HAP-1 (cell line): ENCODE results near the gene EIF3F.

Source experiments
- DNase-seq, 2 experiments: peaks; one replicate each; pipeline ENCODE4 v3.0.0-alpha.2; 2016 to 2020; ENCODE audit warnings: low spot score in 2 of 2
- H3K27me3 ChIP-seq: fragments of 250-450 bp; sonication (Bioruptor Pico); 2 replicates; pipeline ENCODE4 v1.5.1; 2020; ENCODE audit warnings: low read depth, mild to moderate bottlenecking, moderate library complexity
- H3K36me3 ChIP-seq: fragments of 250-450 bp; sonication (Bioruptor Pico); replicated peaks from 2 replicates; pipeline ENCODE4 v1.5.1; 2020; ENCODE audit warnings: mild to moderate bottlenecking
- H3K4me1 ChIP-seq: fragments of 250-450 bp; sonication (Bioruptor Pico); 2 replicates; pipeline ENCODE4 v1.5.1; 2020; ENCODE audit warnings: mild to moderate bottlenecking
- H3K4me3 ChIP-seq: fragments of 250-450 bp; sonication (Bioruptor Pico); 2 replicates; pipeline ENCODE4 v1.5.1; 2020; ENCODE audit warnings: mild to moderate bottlenecking, moderate library complexity
- H3K9me3 ChIP-seq: fragments of 250-450 bp; sonication (Bioruptor Pico); 2 replicates; pipeline ENCODE4 v1.5.1; 2020; ENCODE audit warnings: mild to moderate bottlenecking, moderate library complexity
- in situ Hi-C: fragments of 300-500 bp; cut with MboI; formaldehyde crosslinking; loops from 3 replicates; pipeline ENCODE4 v1.14.3; 2020; ENCODE audit warnings: low sequenced_read_pairs, inconsistent platforms, mixed read lengths

The EIF3F gene

DNA sequence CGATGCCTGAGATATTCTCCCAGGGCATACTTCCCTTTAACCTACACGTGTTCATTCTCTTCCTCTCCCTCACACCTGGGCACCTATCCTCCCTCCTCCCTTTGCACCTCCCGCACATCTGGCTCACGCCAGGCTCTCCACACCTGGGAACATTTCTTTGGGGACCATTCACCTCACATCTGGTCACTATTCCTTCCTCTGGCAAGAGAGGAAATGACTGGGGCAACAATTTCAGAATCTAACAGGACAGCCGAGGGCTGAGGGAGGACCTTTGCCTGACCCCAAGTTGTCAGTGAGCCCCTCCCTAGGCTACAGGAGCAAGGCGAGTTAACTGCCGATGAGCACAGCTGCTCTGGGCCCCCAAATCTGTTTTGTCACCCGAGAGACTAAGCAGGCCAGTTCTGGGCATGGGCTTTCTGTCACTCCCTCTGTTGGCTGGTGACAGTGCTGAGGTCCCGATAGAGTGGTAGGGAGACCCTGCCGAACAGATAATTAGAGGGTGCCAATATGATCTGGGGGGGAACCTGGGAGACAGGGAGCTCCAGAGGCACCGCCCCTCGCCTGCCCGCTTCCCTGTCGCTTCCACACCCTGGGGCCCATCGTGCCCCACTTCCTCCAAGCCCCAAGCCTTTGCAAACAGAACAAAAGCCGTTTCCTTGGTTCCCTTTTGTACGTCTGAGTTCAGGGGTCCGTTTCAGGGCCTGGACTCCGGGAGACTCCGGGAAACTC lies 45.6 kb downstream of the EIF3F start:
- H3K36me3 ChIP-seq: no peaks in the 10 kb centered on the region
- in situ Hi-C loops: no loop called here
- no peak for DNase-seq
- H3K4me3 ChIP-seq: no peak overlapping the region
- no peaks in the 10 kb centered on the region for H3K9me3 ChIP-seq
- H3K4me1 ChIP-seq: no peaks in the 10 kb centered on the region
- peaks cover 3% of the 10 kb centered on the region; the same call in 1 of the 2 replicates for H3K27me3 ChIP-seq

DNA sequence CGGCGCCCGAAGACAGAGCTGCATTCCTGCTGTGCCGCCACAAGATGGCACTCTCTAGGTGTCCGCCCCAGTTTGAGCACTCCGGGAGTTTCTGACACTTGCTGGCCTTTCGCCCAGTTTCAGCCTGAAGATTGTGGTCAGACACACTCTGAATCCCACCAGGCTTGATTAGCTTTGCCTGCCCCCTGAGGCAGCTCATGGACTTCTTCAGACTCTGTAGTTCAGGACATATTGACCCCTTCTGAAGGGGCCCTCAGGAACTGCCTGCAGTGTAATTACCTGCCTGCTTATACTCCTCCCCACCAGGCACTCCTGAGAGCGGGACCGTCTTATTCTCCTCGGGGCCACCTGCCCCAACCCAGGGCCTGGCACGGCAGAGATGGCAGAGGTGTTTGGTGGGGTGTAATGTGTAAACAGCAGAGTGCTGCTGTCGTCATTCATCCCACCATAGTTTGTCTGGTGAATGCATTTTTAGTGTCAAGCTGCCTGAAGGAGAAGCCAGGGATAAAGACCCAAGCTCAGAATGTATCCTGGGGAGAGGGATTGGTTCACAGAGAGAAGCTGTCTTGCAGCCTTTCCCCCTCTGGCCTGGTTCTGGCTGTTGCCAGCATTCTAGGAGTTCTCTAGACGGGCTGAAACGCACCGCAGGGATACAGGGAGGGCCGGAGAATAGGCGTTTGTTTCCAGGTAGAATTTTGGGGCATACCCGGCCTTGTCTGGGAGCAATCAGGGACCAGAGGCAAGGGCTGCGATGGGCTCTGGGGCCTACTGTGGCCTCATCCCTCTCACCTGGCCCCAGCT lies 46.4 kb downstream of the EIF3F start:
- H3K36me3 ChIP-seq: no peaks in the 10 kb centered on the region
- H3K4me1 ChIP-seq: no peaks in the 10 kb centered on the region
- H3K4me3 ChIP-seq: no peak overlapping the region
- no peaks in the 10 kb centered on the region for H3K9me3 ChIP-seq
- in situ Hi-C loops: no loop called here
- DNase-seq: peak; percentile 63 to 85
- 0 out of 2 replicates have a peak, but pooled peaks cover 2% of the 10 kb centered on the region for H3K27me3 ChIP-seq

DNA sequence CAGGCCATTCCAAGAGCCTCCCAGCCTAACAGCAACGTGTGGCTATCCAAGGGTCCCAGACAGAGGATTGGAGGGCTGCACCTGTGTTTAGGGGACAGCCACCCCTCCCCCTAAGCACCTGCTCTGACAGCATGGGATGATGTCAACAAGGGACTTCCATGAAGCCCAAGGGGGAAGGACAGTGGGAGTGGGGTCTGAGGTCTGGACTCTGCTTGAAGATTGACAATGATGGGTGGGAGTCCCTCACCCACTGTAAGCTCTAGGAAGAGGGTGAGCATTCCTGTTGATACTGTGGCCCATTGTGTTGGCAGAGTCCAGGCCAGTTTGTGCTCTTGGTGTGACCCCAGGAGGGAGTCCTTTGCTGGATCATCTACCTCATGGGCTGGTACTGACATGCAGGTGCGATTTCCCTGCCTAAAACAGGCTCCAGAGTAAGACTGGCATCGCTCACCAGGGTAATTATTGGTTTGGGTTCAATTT lies 47.0 kb downstream of the EIF3F start:
- Histone ChIP-seq H3K4me3 (no peak overlapping the region), H3K36me3 (no peaks in the 10 kb centered on the region), H3K4me1 (no peaks in the 10 kb centered on the region), H3K27me3 (0 out of 2 replicates have a peak, but pooled peaks cover 2% of the 10 kb centered on the region), H3K9me3 (no peaks in the 10 kb centered on the region)
- no peak for DNase-seq
- in situ Hi-C loops: no loop called here

DNA sequence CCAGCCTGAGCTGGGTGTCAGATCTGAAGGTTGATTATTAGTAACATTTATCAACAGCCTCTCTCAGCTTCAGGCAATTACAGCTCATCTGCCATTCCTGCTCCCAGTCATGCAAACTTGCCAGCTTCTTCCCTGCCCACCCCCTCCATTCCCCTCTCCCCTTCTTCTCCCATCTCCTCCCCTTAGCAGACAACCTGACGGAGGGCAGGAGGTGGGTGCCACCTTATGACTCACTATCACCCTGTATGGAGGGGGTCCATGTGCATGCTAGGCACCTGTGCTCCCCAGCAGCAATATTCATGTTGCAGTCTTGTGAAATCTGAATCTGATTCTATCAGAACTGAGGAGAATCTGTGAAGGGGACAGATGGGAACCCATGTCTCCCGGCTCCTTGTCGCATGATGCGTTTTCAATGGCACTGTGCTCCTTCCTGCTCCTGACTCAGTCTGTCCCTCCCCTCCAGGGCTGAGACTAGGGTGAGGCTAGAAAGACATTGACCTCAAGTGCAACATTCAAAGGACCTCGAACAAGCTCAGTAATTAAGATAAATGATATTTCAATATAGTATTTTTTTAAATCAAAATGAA lies 47.6 kb downstream of the EIF3F start:
- no peak for DNase-seq
- in situ Hi-C loops: no loop called here
- H3K36me3 ChIP-seq: no peaks in the 10 kb centered on the region
- H3K4me1 ChIP-seq: no peaks in the 10 kb centered on the region
- H3K27me3 ChIP-seq: 0 out of 2 replicates have a peak, but pooled peaks cover 2% of the 10 kb centered on the region
- H3K9me3 ChIP-seq: no peaks in the 10 kb centered on the region
- H3K4me3 ChIP-seq: no peak overlapping the region

DNA sequence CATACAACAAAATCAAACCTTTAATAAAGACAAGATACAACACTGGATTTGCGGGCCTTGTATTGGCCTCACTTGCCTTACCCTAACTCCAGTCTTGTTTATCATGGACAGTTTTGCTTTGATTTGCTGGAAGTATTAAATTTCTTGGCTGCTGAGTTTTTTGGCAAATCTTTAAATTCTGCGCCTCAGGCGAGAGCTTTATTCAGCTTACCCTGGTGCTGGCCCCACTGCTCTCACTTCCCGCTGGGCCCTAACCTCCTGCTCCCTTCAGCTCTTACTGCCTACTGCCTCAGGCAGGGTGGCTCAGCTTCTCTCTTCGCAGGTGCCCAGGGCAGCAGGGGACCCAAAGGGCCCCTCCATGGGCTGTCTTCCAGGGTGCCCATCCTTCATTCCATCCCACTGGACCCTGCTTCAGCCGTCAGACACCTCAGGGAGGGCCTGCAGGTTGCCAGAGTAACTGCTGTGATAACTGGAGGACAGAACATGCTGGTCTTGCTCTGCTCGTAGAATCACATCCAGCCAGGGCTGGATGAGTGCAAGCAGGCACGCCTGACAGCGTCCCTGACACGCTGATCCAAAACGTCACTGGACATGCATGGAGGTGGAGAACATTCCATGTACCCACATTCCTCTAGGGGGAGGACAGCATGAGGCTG lies 48.2 kb downstream of the EIF3F start:
- in situ Hi-C loops: no loop called here
- Histone ChIP-seq H3K4me1 (no peaks in the 10 kb centered on the region), H3K36me3 (no peaks in the 10 kb centered on the region)

DNA sequence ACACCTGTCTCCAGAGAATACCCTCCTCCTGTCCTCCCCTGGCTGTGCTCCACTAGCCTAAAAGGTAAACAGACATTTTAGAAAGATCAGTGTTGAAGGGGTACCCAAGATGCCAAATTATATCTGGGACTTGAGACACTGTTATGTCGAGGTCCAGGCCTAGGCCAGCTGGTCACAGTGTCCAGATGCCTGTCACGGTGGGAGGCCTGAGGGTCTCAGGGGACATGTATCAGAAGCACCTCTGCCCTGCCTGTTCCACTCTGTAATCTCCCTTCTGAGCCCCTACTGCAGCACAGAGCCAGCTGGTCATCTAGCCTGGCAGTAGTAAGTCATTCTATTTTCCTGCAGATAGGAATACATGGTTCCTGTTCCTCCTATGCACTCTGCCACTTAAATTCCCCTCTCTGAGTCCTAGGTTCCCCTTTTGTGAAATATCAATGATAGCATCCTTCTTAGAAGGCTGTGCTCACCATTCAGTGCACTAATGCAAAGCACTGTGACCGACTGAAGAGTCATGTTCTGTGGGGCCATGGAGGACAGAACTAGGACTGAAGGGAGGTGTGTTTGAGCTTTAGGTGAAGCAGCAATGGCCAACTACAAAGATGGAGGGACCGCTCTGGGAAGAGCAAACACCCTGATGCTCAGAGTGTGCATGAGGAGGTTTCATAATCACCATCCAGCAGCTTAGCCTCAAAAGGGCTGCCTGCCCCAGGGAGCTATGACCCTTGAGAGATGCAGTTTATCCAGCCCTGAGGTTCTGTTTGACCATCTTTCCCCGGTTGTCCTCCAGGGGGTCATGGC lies 49.1 kb downstream of the EIF3F start:
- H3K4me3 ChIP-seq: no peak overlapping the region
- H3K4me1 ChIP-seq: no peaks in the 10 kb centered on the region
- H3K36me3 ChIP-seq: no peaks in the 10 kb centered on the region
- no peak for DNase-seq
- no peaks in the 10 kb centered on the region for H3K9me3 ChIP-seq
- in situ Hi-C loops: no loop called here
- H3K27me3 ChIP-seq: 0 out of 2 replicates have a peak, but pooled peaks cover 2% of the 10 kb centered on the region

More for the DNA sequence above, 48.2 kb downstream of the EIF3F start:
- Histone ChIP-seq H3K27me3 (0 out of 2 replicates have a peak, but pooled peaks cover 2% of the 10 kb centered on the region), H3K4me3 (no peak overlapping the region), H3K9me3 (no peaks in the 10 kb centered on the region)
- no peak for DNase-seq

DNA sequence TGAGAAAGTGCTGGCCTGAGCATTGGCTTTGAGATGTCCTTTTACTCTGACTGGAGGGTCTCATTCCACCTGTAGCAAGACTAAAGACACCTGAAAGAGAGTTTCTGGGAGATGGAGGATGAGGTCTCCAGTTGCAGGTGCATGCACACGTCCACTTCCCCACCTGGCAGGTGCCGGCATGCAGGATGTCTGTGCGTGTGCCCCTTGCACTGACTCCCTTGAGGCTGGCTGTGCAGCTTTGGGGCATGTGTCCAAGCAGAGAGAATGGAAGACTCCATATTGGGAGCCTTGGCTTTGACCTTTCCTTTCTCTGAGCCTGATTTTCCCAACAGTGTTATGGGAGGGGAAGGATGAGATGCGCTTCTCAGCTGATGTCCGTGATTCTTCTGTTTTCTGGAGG lies 49.8 kb downstream of the EIF3F start:
- Histone ChIP-seq H3K4me3 (no peak overlapping the region), H3K9me3 (no peaks in the 10 kb centered on the region), H3K4me1 (no peaks in the 10 kb centered on the region), H3K36me3 (no peaks in the 10 kb centered on the region), H3K27me3 (0 out of 2 replicates have a peak, but pooled peaks cover 2% of the 10 kb centered on the region)
- DNase-seq: no peak
- in situ Hi-C loops: no loop called here

DNA sequence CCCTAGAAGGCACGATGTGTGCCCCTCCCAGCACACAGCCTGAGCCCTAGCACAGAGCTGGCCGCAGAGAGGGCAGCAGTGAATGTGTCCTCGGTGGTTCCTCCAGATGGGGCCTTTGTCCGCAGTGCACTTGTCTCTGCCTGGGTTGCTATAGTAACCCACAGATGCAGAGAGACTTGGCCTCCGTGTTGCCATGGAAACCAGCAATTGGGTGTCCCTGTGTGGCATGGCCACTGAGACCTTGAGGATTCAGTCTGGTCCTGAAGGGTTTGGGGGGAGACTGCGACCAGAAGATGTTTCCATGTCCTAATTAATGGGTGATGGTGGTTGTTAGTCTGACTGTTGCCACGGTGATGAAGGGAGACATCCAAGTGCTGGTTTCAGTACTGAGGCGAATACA lies 51.3 kb downstream of the EIF3F start:
- in situ Hi-C loops: no loop called here
- no peaks in the 10 kb centered on the region for H3K4me1 ChIP-seq
- peaks cover 12% of the 10 kb centered on the region; the same call in 1 of the 2 replicates for H3K27me3 ChIP-seq
- H3K9me3 ChIP-seq: no peaks in the 10 kb centered on the region
- no peaks in the 10 kb centered on the region for H3K36me3 ChIP-seq
- DNase-seq: no peak
- no peak overlapping the region for H3K4me3 ChIP-seq

DNA sequence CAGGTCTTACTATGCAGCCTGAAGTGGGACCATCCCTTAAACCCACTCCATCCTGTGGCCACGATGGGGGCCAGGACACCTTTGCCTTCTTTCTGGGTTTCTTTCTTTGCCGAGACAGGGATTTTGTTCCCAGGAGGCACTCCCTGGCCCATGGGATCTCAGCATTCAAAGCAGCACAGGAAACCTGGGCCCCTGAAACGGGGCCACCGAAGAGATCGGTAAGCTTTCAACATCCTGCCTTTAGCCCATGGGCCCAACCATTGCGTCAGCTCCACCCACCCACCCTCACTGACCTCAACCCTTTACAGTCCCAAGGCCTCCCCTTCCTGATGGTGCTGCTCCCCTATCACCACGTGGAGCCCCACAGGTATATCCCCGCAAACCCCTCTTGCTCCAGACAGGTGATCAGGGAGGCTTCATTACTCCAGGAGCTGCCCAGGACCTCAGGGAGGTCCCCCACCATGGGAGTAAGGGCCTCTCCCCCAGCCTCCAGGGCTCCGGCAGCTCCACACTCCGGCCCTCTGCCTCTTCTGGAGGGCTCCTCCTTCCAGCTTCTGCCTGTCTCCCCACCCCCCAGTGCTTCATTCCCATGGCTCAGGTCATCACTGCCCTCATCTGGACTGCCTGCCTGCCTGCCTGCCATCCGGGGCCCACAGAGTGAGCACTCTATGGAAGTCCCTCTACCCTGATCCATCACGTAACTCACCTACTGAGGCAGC lies 51.8 kb downstream of the EIF3F start:
- Histone ChIP-seq H3K36me3 (no peaks in the 10 kb centered on the region), H3K9me3 (no peaks in the 10 kb centered on the region), H3K4me1 (no peaks in the 10 kb centered on the region), H3K27me3 (peaks cover 15% of the 10 kb centered on the region; the same call in 1 of the 2 replicates), H3K4me3 (no peak overlapping the region)
- in situ Hi-C loops: no loop called here
- no peak for DNase-seq

DNA sequence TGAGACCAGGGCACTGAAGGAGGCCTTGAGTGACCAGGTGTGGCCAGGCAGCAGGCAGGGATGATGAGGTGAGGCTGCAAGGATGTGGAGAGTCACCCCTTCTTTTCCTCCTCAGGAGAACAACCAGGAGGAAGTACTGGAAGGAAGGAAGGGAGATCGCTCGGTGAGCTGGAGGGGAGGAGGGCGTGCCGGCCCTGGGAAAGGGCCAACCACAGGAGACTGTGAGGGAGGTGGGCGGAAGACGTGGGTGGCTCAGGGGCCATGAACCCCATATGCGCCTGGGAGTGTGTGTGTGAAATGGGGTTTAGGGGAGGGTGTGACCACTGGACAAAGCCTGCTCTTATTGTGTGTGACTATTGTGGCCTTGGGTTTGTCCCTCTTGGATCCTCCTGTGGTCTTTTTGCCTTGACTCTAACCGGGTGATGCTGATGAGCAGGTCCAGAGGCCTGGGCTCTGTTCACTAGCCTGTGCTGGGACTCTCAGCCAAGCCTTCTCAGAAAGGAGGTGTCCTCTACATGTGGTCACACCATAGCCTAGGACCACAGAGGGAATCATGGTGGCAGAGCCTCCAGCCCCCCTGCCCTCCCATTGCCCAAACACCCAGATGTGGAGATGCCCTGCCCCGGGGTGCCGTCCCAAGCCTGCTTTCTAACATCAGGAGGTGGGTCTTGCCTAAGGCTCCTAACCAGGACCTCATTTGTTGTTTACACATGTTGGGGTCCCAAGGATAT lies 52.6 kb downstream of the EIF3F start:
- Histone ChIP-seq H3K27me3 (peaks cover 15% of the 10 kb centered on the region; the same call in 1 of the 2 replicates), H3K4me3 (no peak overlapping the region), H3K36me3 (no peaks in the 10 kb centered on the region), H3K4me1 (no peaks in the 10 kb centered on the region), H3K9me3 (no peaks in the 10 kb centered on the region)
- no peak for DNase-seq
- in situ Hi-C loops: loop anchor here (5.0 kb wide), 1 partner anchor 48 kb away; no protein-coding TSS in a partner anchor

DNA sequence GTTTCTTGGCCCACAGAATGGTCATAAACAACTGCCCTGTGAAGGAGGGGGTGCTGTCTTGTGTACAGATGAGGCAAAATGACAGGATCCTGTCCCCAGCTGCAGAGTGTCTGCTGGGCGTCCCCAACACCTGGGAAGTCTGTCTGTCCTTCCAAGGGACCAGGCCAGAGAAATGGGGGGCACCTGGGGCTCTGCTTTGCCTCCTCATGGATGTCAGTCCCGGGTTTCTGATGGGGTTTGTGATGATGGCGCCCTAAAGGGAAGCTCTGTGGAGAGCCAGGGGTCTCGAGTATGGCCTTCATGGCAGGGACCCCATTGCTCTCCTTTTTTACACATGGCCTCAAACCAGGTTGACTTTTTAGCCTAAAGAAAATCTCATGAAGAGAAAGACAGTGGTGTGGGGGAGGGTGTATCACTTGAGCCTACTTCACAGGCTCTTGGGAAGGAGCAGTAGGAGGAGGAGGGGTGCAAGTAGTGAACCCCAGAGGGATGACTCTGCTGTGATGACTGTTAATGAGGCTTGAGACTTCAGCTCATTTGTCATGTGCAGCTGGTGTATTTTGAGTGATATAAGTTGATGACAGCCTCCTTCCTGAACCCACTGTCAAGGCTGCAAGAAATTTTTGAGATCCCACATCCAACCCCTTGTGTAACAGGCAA lies 53.3 kb downstream of the EIF3F start:
- Histone ChIP-seq H3K9me3 (no peaks in the 10 kb centered on the region), H3K27me3 (peaks cover 18% of the 10 kb centered on the region), H3K4me3 (no peak overlapping the region), H3K36me3 (no peaks in the 10 kb centered on the region), H3K4me1 (no peaks in the 10 kb centered on the region)
- DNase-seq: no peak
- in situ Hi-C loops: loop anchor here (5.0 kb wide), 1 partner anchor 47 kb away; no protein-coding TSS in a partner anchor
